ENCODE results near the gene GPR37.

DNA sequence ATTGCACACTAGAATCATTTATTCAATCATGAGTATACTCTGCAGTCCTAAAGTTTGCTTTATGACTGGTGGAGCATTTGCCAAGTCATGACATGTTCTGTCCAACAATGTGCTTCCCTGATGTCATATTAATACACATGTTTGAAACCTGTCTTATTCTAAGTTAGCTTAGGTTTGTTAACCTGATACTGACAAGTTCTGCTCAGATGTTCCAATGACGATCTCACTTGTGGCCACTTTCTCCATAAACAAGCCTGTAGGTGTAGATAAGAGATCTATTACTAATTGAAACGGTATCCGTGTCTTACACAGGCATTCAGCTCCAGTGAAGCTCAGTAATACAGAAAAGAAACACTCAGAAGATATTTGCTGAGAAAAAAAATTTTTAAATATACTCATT is 64.9 kb downstream of the GPR37 start:
- TF ChIP-seq EZH2 (IDR thresholded peaks at IDR 0.05) (no peak), POLR2AphosphoS5 (IDR thresholded peaks at IDR 0.05; ENCODE audit: borderline replicate concordance, low read depth, low read length) (no peak), FOXP2 (optimal IDR thresholded peaks at IDR 0.05; ENCODE audit: control extremely low read depth, extremely low read length, insufficient read depth) (no peak)
